ENCODE measurements around the gene C1QTNF8. TPM values are rescaled to one million over a fixed set of nuclear protein-coding genes. Genes with fewer than 3 reads are reported as not detected.

Gene C1QTNF8
- total and polyA plus RNA-seq, 4 donors, result not detected

DNA sequence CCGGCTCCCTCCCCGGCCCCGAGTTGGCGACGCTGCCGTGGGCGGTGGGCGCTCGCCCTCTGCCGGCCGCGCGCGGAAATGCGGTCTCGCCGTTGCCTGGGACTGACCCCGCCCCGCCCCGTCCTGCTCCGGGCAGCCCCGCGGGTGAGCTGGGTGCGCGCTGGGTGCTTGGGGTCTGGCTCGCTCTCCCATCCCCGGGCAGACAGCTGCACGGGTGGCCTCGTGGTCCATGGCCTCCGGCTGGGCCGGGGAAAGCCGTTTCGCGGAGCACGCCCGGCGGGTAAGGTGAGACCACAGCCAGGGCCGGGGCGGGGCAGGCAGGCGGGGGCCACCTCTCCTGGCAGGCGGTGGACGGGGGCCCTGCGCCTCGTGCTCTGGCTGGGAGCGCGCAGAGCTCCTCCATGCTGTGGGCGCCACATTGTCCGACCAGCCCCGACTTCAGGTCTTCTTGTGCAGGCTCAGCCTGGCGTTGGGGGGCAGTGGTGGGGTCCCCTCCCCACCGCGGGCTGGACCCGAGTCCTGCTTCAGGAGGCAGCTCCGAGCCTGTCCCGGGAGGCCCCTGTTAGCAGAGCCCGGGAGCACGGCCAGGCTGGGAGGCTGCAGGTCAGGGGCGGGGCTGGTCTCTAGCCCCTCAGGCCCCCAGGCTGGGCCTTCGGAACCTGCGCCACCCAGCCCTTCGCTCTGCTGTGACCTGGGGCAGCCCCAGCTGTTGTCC is 7.0 kb upstream of the C1QTNF8 start:
- Histone ChIP-seq H3K9ac (ENCODE audit: low read depth in 1 of 2, low read length in 2 of 2) (no peak overlapping the region), H3K27ac (ENCODE audit: low read depth in 1 of 2, low read length in 2 of 2) (no peak overlapping the region), H3K9me3 (ENCODE audit: control insufficient read depth in 4 of 4, low read length in 3 of 4) (no peaks in the 10 kb centered on the region), H3K4me3 (ENCODE audit: low read depth in 1 of 3, low read length in 3 of 3) (no peak overlapping the region), H3K36me3 (ENCODE audit: control insufficient read depth in 4 of 4, insufficient read depth in 3 of 4, low read depth in 1 of 4, low read length in 3 of 4) (no peaks in the 10 kb centered on the region), H3K27me3 (ENCODE audit: control insufficient read depth in 4 of 4, insufficient read depth in 4 of 4, low read length in 3 of 4) (peaks cover 0 to 6% (median 1%) of the 10 kb centered on the region in 4 donors), H3K4me1 (ENCODE audit: control insufficient read depth in 4 of 4, insufficient read depth in 4 of 4, low read length in 3 of 4) (peaks cover 0 to 5% (median under 1%) of the 10 kb centered on the region in 4 donors)
- peak; percentile 75 for TF ChIP-seq CTCF (IDR thresholded peaks at IDR 0.05; ENCODE audit: low read depth, low read length, missing input control)
- TF ChIP-seq, protein P1, sequence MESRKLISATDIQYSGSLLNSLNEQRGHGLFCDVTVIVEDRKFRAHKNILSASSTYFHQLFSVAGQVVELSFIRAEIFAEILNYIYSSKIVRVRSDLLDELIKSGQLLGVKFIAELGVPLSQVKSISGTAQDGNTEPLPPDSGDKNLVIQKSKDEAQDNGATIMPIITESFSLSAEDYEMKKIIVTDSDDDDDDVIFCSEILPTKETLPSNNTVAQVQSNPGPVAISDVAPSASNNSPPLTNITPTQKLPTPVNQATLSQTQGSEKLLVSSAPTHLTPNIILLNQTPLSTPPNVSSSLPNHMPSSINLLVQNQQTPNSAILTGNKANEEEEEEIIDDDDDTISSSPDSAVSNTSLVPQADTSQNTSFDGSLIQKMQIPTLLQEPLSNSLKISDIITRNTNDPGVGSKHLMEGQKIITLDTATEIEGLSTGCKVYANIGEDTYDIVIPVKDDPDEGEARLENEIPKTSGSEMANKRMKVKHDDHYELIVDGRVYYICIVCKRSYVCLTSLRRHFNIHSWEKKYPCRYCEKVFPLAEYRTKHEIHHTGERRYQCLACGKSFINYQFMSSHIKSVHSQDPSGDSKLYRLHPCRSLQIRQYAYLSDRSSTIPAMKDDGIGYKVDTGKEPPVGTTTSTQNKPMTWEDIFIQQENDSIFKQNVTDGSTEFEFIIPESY (IDR thresholded peaks at IDR 0.05), result no peak
- TF ChIP-seq TAF1 (conservative IDR thresholded peaks at IDR 0.05), result no peak
- TF ChIP-seq RAD21 (IDR thresholded peaks at IDR 0.05), result peak in 1 of 2 donors; percentile 72
- peak; percentile 77 for DNase-seq (ENCODE audit: low spot score)
- WGBS, result 7% methylated on average over 61 of the region's 61 CpGs

DNA sequence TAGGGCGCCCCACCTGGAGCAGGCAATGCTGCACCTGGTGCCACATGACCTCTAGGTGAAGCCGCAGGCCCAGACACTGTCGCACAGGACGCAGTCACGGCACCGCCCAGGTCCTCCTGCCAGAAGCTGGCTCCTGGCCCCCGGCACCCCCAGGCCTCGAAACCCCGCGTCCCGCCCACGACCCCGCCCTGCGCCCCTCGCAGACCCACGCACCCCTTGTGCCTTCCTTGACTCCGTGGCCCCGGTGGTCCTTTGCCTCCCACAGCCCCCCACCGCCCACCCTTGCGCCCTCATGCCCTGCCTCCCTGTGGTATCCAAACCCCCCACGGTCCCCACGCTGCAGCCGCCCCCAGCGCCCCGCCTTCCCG is 6.3 kb upstream of the C1QTNF8 start:
- TF ChIP-seq RAD21 (IDR thresholded peaks at IDR 0.05) (no peak), JUND (IDR thresholded peaks at IDR 0.05) (no peak)
- Histone ChIP-seq H3K27me3 (ENCODE audit: control insufficient read depth in 4 of 4, insufficient read depth in 4 of 4, low read length in 3 of 4) (peaks cover 0 to 6% (median 1%) of the 10 kb centered on the region in 4 donors), H3K4me1 (ENCODE audit: control insufficient read depth in 4 of 4, insufficient read depth in 4 of 4, low read length in 3 of 4) (peaks cover 0 to 5% (median 0%) of the 10 kb centered on the region in 4 donors), H3K9me3 (ENCODE audit: control insufficient read depth in 4 of 4, low read length in 3 of 4) (no peaks in the 10 kb centered on the region), H3K36me3 (ENCODE audit: control insufficient read depth in 4 of 4, insufficient read depth in 3 of 4, low read depth in 1 of 4, low read length in 3 of 4) (no peaks in the 10 kb centered on the region), H3K27ac (ENCODE audit: low read depth in 1 of 2, low read length in 2 of 2) (no peak overlapping the region), H3K9ac (ENCODE audit: low read depth in 1 of 2, low read length in 2 of 2) (no peak overlapping the region), H3K4me3 (ENCODE audit: low read depth in 1 of 3, low read length in 3 of 3) (no peak overlapping the region)
- DNase-seq (ENCODE audit: low spot score), result no peak
- WGBS, result 49% methylated on average over 26 of the region's 26 CpGs

DNA sequence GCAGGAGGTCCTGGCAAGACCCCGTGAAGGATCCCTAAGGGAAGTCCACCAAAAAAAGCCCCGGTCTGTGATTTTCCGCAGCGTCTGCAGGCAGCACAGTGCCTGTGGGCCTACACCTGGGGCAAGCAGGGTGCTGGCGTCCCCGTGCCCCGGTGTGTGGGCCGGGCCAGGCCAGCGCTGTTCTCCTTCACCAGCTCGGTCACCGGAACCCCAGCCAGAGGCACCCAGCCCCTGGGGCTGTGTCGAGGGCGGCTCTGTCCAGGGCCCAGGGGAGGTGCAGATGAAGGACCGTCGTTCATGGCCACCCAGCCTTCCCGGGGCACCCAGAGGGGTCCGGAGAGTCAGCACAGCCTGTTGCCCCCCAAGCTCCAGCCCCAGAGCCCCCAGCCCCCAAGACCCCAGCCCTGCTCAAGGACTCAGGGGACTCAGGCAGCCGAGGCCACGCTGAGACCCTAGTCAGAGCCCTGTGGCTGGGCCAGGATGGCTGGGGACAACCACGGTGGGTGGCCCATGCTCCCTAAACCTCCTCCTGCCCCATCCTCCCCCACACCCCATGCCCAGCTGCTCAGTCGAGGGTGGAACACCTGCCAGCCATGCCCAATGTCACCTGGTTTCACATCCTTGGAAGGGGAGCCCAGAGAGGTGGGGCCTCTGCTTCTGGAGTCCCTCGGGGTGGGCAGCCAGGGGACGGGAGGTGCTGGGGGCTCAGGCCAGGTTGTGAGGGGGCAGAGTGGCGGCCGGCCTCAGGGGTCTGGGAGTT is 5.7 kb upstream of the C1QTNF8 start:
- no peak for DNase-seq (ENCODE audit: low spot score)
- no peak overlapping the region for H3K9ac ChIP-seq (ENCODE audit: low read depth in 1 of 2, low read length in 2 of 2)
- no peak overlapping the region for H3K27ac ChIP-seq (ENCODE audit: low read depth in 1 of 2, low read length in 2 of 2)
- peaks cover 0 to 6% (median 1%) of the 10 kb centered on the region in 4 donors for H3K27me3 ChIP-seq (ENCODE audit: control insufficient read depth in 4 of 4, insufficient read depth in 4 of 4, low read length in 3 of 4)
- 69% methylated on average over 25 of the region's 25 CpGs for WGBS
- no peaks in the 10 kb centered on the region for H3K9me3 ChIP-seq (ENCODE audit: control insufficient read depth in 4 of 4, low read length in 3 of 4)
- H3K36me3 ChIP-seq (ENCODE audit: control insufficient read depth in 4 of 4, insufficient read depth in 3 of 4, low read depth in 1 of 4, low read length in 3 of 4), result no peaks in the 10 kb centered on the region
- H3K4me3 ChIP-seq (ENCODE audit: low read depth in 1 of 3, low read length in 3 of 3), result no peak overlapping the region
- peaks cover 0 to 5% (median 0%) of the 10 kb centered on the region in 4 donors for H3K4me1 ChIP-seq (ENCODE audit: control insufficient read depth in 4 of 4, insufficient read depth in 4 of 4, low read length in 3 of 4)
- TF ChIP-seq HNF4G (IDR thresholded peaks at IDR 0.05) (no peak), YY1 (IDR thresholded peaks at IDR 0.05) (no peak), JUND (IDR thresholded peaks at IDR 0.05) (no peak), CTCF (IDR thresholded peaks at IDR 0.05; ENCODE audit: low read depth, low read length, missing input control) (no peak), REST (IDR thresholded peaks at IDR 0.05) (no peak), RAD21 (IDR thresholded peaks at IDR 0.05) (no peak), HNF4A (conservative IDR thresholded peaks at IDR 0.05) (no peak)
- TF ChIP-seq, protein P2, sequence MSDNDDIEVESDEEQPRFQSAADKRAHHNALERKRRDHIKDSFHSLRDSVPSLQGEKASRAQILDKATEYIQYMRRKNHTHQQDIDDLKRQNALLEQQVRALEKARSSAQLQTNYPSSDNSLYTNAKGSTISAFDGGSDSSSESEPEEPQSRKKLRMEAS (IDR thresholded peaks at IDR 0.05), result no peak

Measured in liver (tissue), 9 donors.